Osteocyte (in vitro differentiated cells): ENCODE data around the gene LTC4S. TPM values are rescaled to one million over a fixed set of nuclear protein-coding genes. Genes with fewer than 3 reads are reported as not detected.

Experiments used
- DNase-seq: peaks from one replicate; pipeline ENCODE4 v3.0.0; 2021; ENCODE audit warnings: mixed read lengths; ENCODE audit not compliant: unreplicated experiment; ENCODE audit errors: extremely low spot score
- H3K27ac Mint-ChIP-seq: one replicate; pipeline ENCODE4 v1.8.0; 2021; ENCODE audit warnings: mild to moderate bottlenecking, mixed read lengths; ENCODE audit not compliant: unreplicated experiment
- H3K27me3 Mint-ChIP-seq: one replicate; pipeline ENCODE4 v1.8.0; 2021; ENCODE audit warnings: mixed read lengths; ENCODE audit not compliant: unreplicated experiment
- H3K36me3 Mint-ChIP-seq: one replicate; pipeline ENCODE4 v1.8.0; 2021; ENCODE audit warnings: mixed read lengths; ENCODE audit not compliant: unreplicated experiment
- H3K4me1 Mint-ChIP-seq: one replicate; pipeline ENCODE4 v1.8.0; 2021; ENCODE audit warnings: mixed read lengths; ENCODE audit not compliant: unreplicated experiment
- H3K4me3 Mint-ChIP-seq: one replicate; pipeline ENCODE4 v1.8.0; 2021; ENCODE audit warnings: mild to moderate bottlenecking, moderate library complexity, mixed read lengths; ENCODE audit not compliant: unreplicated experiment
- H3K9me3 Mint-ChIP-seq: one replicate; pipeline ENCODE4 v1.8.0; 2021; ENCODE audit warnings: mixed read lengths; ENCODE audit not compliant: unreplicated experiment
- CTCF ChIP-seq: fragments of 200-600 bp; sonication (generic); IDR thresholded peaks from 2 replicates; pipeline ENCODE4 v1.5.0; 2021; ENCODE audit warnings: antibody characterized with exemption, mild to moderate bottlenecking, moderate library complexity
- total RNA-seq: library from RNA; stranded (reverse); gene quantifications from 2 replicates; pipeline ENCODE4 v1.2.1, GENCODE V29; 2021

Gene LTC4S
- total RNA-seq, 1 donor from 2014 or later: 2.4 TPM

DNA sequence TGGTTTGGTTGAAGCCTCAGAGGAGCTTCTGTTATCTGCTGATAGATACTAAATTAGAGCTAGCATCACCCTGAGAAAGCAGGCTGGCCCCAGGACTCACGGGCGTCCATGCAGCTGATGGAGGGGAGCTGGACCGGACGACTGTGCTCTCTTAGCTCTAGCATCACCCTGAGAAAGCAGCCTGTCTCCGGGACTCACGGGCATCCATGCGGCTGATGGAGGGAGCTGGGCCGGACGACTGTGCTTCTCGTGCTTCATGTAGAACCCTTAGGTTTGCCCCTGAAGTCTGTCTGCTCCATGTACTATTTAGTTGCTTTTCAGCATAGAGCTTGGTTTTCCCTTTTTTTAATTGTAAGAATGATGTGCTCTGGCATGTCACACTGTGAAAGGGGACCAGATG, 16.3 kb upstream of the LTC4S start:
- Mint-ChIP-seq H3K4me3 (no peak overlapping the region), H3K4me1 (no peaks in the 10 kb centered on the region), H3K36me3 (peaks cover 45% of the 10 kb centered on the region), H3K9me3 (no peaks in the 10 kb centered on the region), H3K27ac (no peak overlapping the region), H3K27me3 (no peaks in the 10 kb centered on the region)
- no peak for DNase-seq
- TF ChIP-seq CTCF: no peak

- Mint-ChIP-seq H3K27me3 (no peaks in the 10 kb centered on the region), H3K4me1 (no peaks in the 10 kb centered on the region), H3K9me3 (no peaks in the 10 kb centered on the region), H3K36me3 (peaks cover 41% of the 10 kb centered on the region), H3K4me3 (no peak overlapping the region), H3K27ac (no peak overlapping the region)
- no peak for DNase-seq
- no peak for TF ChIP-seq CTCF
These were observed 15.9 kb upstream of the LTC4S start for GRCh38 chr5:179777909-179778308.

GRCh38 chr5:179778591-179778990, 15.2 kb upstream of the LTC4S start:
- Mint-ChIP-seq H3K4me1 (no peaks in the 10 kb centered on the region), H3K36me3 (peaks cover 35% of the 10 kb centered on the region), H3K27ac (no peak overlapping the region), H3K9me3 (no peaks in the 10 kb centered on the region), H3K27me3 (no peaks in the 10 kb centered on the region), H3K4me3 (no peak overlapping the region)
- no peak for TF ChIP-seq CTCF
- DNase-seq: no peak

GRCh38 chr5:179779826-179780225, 14.0 kb upstream of the LTC4S start:
- Mint-ChIP-seq H3K9me3 (no peaks in the 10 kb centered on the region), H3K27ac (no peak overlapping the region), H3K27me3 (no peaks in the 10 kb centered on the region), H3K36me3 (peaks cover 31% of the 10 kb centered on the region), H3K4me3 (no peak overlapping the region), H3K4me1 (no peaks in the 10 kb centered on the region)
- TF ChIP-seq CTCF: no peak
- DNase-seq: no peak

DNA sequence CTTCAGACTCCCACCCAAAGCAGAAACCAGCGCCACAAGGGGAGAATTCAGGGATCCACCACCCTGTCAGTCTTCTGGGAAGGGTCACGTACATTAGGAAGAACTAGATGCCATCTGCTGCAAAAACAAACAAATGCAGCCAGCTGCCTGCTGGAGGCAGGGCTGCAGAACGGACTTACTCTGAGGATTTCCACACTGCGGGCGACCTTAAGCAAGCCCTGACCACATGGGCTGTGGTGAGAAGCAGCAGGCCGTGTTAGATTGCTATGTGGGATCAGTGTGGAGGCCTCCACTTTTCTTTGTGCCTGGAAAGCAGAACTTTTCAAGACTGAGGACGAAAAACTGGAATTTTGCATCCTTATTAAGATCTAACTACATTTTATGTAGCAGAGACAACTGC, 13.4 kb upstream of the LTC4S start:
- H3K27ac Mint-ChIP-seq: no peak overlapping the region
- peaks cover 31% of the 10 kb centered on the region for H3K36me3 Mint-ChIP-seq
- H3K4me1 Mint-ChIP-seq: no peaks in the 10 kb centered on the region
- no peak overlapping the region for H3K4me3 Mint-ChIP-seq
- TF ChIP-seq CTCF: no peak
- H3K27me3 Mint-ChIP-seq: no peaks in the 10 kb centered on the region
- no peak for DNase-seq
- H3K9me3 Mint-ChIP-seq: no peaks in the 10 kb centered on the region
